Astrocyte (in vitro differentiated cells and primary cell): ENCODE results near the gene CELF4. TPM values are rescaled to one million over a fixed set of nuclear protein-coding genes. Genes with fewer than 3 reads are reported as not detected.
A peak's percentile ranks its signal among the peaks of the same experiment; 100 is the strongest.

Experiments
- DNase-seq: peaks from one replicate; pipeline ENCODE4 v3.0.0-alpha.2; 2010; ENCODE audit warnings: low read depth
- FAIRE-seq: peaks from 2 replicates; lab custom pipeline; 2011; peaks lifted over from hg19 to GRCh38; lab: Jason Lieb, UNC
- H2AFZ ChIP-seq: 2 replicates; pipeline ENCODE4 v1.6.0; 2012; ENCODE audit warnings: low read depth, low read length, inconsistent platforms
- H3K27ac ChIP-seq: 2 replicates; pipeline ENCODE4 v1.5.1; 2011; ENCODE audit warnings: low read depth, low read length, inconsistent platforms
- H3K27me3 ChIP-seq: 2 replicates; pipeline ENCODE4 v1.6.0; 2011; ENCODE audit warnings: low read length, inconsistent platforms; ENCODE audit not compliant: insufficient read depth
- H3K36me3 ChIP-seq: 2 replicates; pipeline ENCODE4 v1.5.1; 2011; ENCODE audit warnings: low read length, inconsistent platforms; ENCODE audit not compliant: insufficient read depth
- H3K4me1 ChIP-seq: 2 replicates; pipeline ENCODE4 v1.5.1; 2011; ENCODE audit warnings: low read length, inconsistent platforms; ENCODE audit not compliant: insufficient read depth
- H3K4me2 ChIP-seq: 2 replicates; pipeline ENCODE4 v1.6.0; 2012; ENCODE audit warnings: low read length, inconsistent platforms
- H3K4me3 ChIP-seq: 2 replicates; pipeline ENCODE4 v1.5.1; 2011; ENCODE audit warnings: low read depth, mild to moderate bottlenecking, low read length, inconsistent platforms; ENCODE audit not compliant: insufficient read depth
- H3K79me2 ChIP-seq: 2 replicates; pipeline ENCODE4 v1.6.0; 2012; ENCODE audit warnings: mild to moderate bottlenecking, low read length, inconsistent platforms; ENCODE audit not compliant: insufficient read depth
- H3K9ac ChIP-seq: 2 replicates; pipeline ENCODE4 v1.6.0; 2012; ENCODE audit warnings: mild to moderate bottlenecking, low read length, inconsistent platforms
- H3K9me3 ChIP-seq: 2 replicates; pipeline ENCODE4 v1.5.1; 2012; ENCODE audit warnings: low read depth, mild to moderate bottlenecking, low read length, inconsistent platforms; ENCODE audit not compliant: insufficient read depth
- H4K20me1 ChIP-seq: 2 replicates; pipeline ENCODE4 v1.6.0; 2012; ENCODE audit warnings: low read length, inconsistent platforms; ENCODE audit not compliant: insufficient read depth
- H3K27ac Mint-ChIP-seq: one replicate; pipeline ENCODE4 v1.8.0; 2021; ENCODE audit warnings: mild to moderate bottlenecking, mixed read lengths; ENCODE audit not compliant: unreplicated experiment
- H3K27me3 Mint-ChIP-seq: one replicate; pipeline ENCODE4 v1.8.0; 2021; ENCODE audit warnings: low read depth, mixed read lengths; ENCODE audit not compliant: unreplicated experiment
- H3K36me3 Mint-ChIP-seq: one replicate; pipeline ENCODE4 v1.8.0; 2021; ENCODE audit warnings: low read depth, mixed read lengths; ENCODE audit not compliant: unreplicated experiment
- H3K4me1 Mint-ChIP-seq: one replicate; pipeline ENCODE4 v1.8.0; 2021; ENCODE audit warnings: low read depth, mixed read lengths; ENCODE audit not compliant: unreplicated experiment
- H3K4me3 Mint-ChIP-seq: one replicate; pipeline ENCODE4 v1.8.0; 2021; ENCODE audit warnings: mild to moderate bottlenecking, moderate library complexity, mixed read lengths; ENCODE audit not compliant: unreplicated experiment
- H3K9me3 Mint-ChIP-seq: one replicate; pipeline ENCODE4 v1.8.0; 2021; ENCODE audit warnings: mild to moderate bottlenecking, mixed read lengths; ENCODE audit not compliant: unreplicated experiment
- CTCF ChIP-seq: IDR thresholded peaks from 2 replicates; pipeline ENCODE4 v1.5.1; 2011; ENCODE audit warnings: low read depth, mild to moderate bottlenecking, inconsistent platforms, low read length, moderate library complexity; ENCODE audit not compliant: insufficient read depth
- EZH2 ChIP-seq: IDR thresholded peaks from 2 replicates; pipeline ENCODE4 v1.6.1; 2012; ENCODE audit warnings: mild to moderate bottlenecking, low read length, inconsistent platforms; ENCODE audit not compliant: insufficient read depth
- total RNA-seq: library from RNA; stranded (reverse); gene quantifications from 2 replicates; pipeline ENCODE4 v1.2.1, GENCODE V29; 2021

The CELF4 gene
- total RNA-seq, 1 donor from 2014 or later, result 0.16 TPM

GRCh38 chr18:37452682-37453385, 112.8 kb downstream of the CELF4 start:
- no peak overlapping the region for H3K4me2 ChIP-seq
- H3K27ac ChIP-seq, result no peak overlapping the region
- DNase-seq, result peak; percentile 36
- peaks cover 2% of the 10 kb centered on the region for H3K36me3 Mint-ChIP-seq
- H2AFZ ChIP-seq, result no peak overlapping the region
- H3K36me3 ChIP-seq, result no peaks in the 10 kb centered on the region
- H3K4me1 ChIP-seq, result no peaks in the 10 kb centered on the region
- H4K20me1 ChIP-seq, result no peaks in the 10 kb centered on the region
- H3K9me3 Mint-ChIP-seq, result peaks cover 2% of the 10 kb centered on the region
- peaks cover 36% of the 10 kb centered on the region for H3K27me3 Mint-ChIP-seq
- peak overlapping the region; percentile 42 for H3K27ac Mint-ChIP-seq
- TF ChIP-seq EZH2 (no peak), CTCF (no peak)
- no peaks in the 10 kb centered on the region for H3K79me2 ChIP-seq
- no peak overlapping the region for H3K4me3 ChIP-seq
- no peak for FAIRE-seq
- H3K27me3 ChIP-seq, result no peaks in the 10 kb centered on the region
- no peak overlapping the region for H3K9ac ChIP-seq
- no peaks in the 10 kb centered on the region for H3K9me3 ChIP-seq
- H3K4me3 Mint-ChIP-seq, result peak overlapping the region; percentile 64
- peaks cover 20% of the 10 kb centered on the region for H3K4me1 Mint-ChIP-seq

- H3K36me3 ChIP-seq, result no peaks in the 10 kb centered on the region
- Mint-ChIP-seq H3K4me3 (no peak overlapping the region), H3K4me1 (peaks cover 20% of the 10 kb centered on the region), H3K27ac (no peak overlapping the region), H3K36me3 (peaks cover 2% of the 10 kb centered on the region), H3K27me3 (peaks cover 37% of the 10 kb centered on the region), H3K9me3 (peaks cover 2% of the 10 kb centered on the region)
- no peaks in the 10 kb centered on the region for H3K4me1 ChIP-seq
- no peaks in the 10 kb centered on the region for H3K79me2 ChIP-seq
- H2AFZ ChIP-seq, result no peak overlapping the region
- H3K27ac ChIP-seq, result no peak overlapping the region
- H3K9me3 ChIP-seq, result no peaks in the 10 kb centered on the region
- no peaks in the 10 kb centered on the region for H4K20me1 ChIP-seq
- no peak for TF ChIP-seq EZH2
- TF ChIP-seq CTCF, result no peak
- no peak for FAIRE-seq
- H3K4me2 ChIP-seq, result no peak overlapping the region
- H3K9ac ChIP-seq, result no peak overlapping the region
- no peaks in the 10 kb centered on the region for H3K27me3 ChIP-seq
- H3K4me3 ChIP-seq, result no peak overlapping the region
- DNase-seq, result no peak
Observed at GRCh38 chr18:37452015-37452414, 113.6 kb downstream of the CELF4 start.

GRCh38 chr18:37451239-37451825, 114.3 kb downstream of the CELF4 start:
- Histone ChIP-seq H3K4me2 (no peak overlapping the region), H3K27ac (no peak overlapping the region)

More at GRCh38 chr18:37451239-37451825, 114.3 kb downstream of the CELF4 start:
- peaks cover 2% of the 10 kb centered on the region for H3K36me3 Mint-ChIP-seq
- no peak overlapping the region for H3K4me3 Mint-ChIP-seq
- FAIRE-seq (no peak), DNase-seq (no peak)
- Histone ChIP-seq H3K36me3 (no peaks in the 10 kb centered on the region), H3K4me3 (no peak overlapping the region), H3K9ac (no peak overlapping the region), H3K9me3 (no peaks in the 10 kb centered on the region), H3K27me3 (no peaks in the 10 kb centered on the region), H3K79me2 (no peaks in the 10 kb centered on the region), H4K20me1 (no peaks in the 10 kb centered on the region), H2AFZ (no peak overlapping the region), H3K4me1 (no peaks in the 10 kb centered on the region)
- peaks cover 2% of the 10 kb centered on the region for H3K9me3 Mint-ChIP-seq
- peaks cover 37% of the 10 kb centered on the region for H3K27me3 Mint-ChIP-seq
- H3K27ac Mint-ChIP-seq, result no peak overlapping the region
- TF ChIP-seq EZH2, result no peak
- no peak for TF ChIP-seq CTCF
- peaks cover 20% of the 10 kb centered on the region for H3K4me1 Mint-ChIP-seq
